ENCODE results near the gene DLGAP4.

GRCh38 chr20:36424314-36424713, 118.2 kb downstream of the DLGAP4 start:
- TF ChIP-seq CTCF (conservative IDR thresholded peaks at IDR 0.05 in 1 of 2, IDR thresholded peaks at IDR 0.05 in 1 of 2; ENCODE audit: extremely low read depth in 1 of 2, insufficient read depth in 1 of 2, low read depth in 1 of 2, low read length in 2 of 2) (no peak), EZH2 (IDR thresholded peaks at IDR 0.05; ENCODE audit: borderline replicate concordance, low read length) (no peak)
